Epidermal melanocyte (primary cell): ENCODE data around the gene ACKR4.
"Not testable (repeated sequence)": the region's sequence is repeated elsewhere in the genome, so short reads cannot be mapped to it uniquely, and the experiment has no call there.

ENCODE experiments used
- DNase-seq: peaks from one replicate; pipeline ENCODE4 v3.0.0; 2011; ENCODE audit warnings: low spot score; ENCODE audit not compliant: insufficient read length

The ACKR4 gene

GRCh38 chr3:132641427-132641826, 44.4 kb downstream of the ACKR4 start:
- not testable (repeated sequence) for DNase-seq

- DNase-seq: peak; percentile 55
These were observed 44.9 kb downstream of the ACKR4 start for GRCh38 chr3:132641837-132642538.

- no peak for DNase-seq
These were observed 45.4 kb downstream of the ACKR4 start for GRCh38 chr3:132642539-132642847.

- no peak for DNase-seq
These were observed 46.3 kb downstream of the ACKR4 start for GRCh38 chr3:132643366-132643765.

- no peak for DNase-seq
These were observed 48.0 kb downstream of the ACKR4 start for GRCh38 chr3:132645058-132645457.

- no peak for DNase-seq
These were observed 53.1 kb downstream of the ACKR4 start for GRCh38 chr3:132650153-132650552.
